Suppressor macrophage treated with lipopolysaccharide for 1 hour (primary cell): ENCODE results near the gene REXO4.

Experiments used
- DNase-seq, 3 donors: peaks; one replicate each; pipeline ENCODE4 v3.0.0-alpha.2; 2020 to 2022

The REXO4 gene

GRCh38 chr9:133366435-133366834 lies 51.4 kb downstream of the REXO4 start:
- DNase-seq: no peak

- DNase-seq: no peak
Measured at GRCh38 chr9:133362359-133363044, 55.3 kb downstream of the REXO4 start.

DNA sequence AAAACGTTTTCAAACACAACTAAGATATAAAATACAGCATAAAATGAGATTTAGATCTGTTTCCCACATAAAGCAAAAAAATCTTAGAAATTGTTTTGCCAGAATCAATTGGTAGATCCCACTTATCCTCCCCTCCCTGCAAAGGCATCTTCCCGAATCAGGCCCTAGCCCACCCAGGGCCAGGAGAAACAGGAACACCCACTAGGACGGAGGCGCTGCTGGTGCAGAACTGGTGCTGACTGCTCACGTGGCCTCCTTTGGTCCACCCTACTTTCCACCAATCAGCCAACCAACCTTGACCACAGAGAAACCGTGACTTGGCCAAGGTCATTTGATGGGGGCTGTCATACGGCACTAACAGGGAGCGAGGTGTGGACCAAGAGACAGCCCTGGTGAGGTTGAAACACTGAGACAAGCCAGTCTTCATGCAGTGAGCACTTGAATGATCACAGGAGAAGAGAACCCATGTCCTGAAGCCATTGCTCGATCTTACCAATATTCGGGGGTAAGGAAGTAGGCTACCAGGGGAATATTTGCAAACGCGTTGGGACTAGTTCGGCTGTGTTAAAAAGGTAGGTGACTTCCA lies 56.2 kb downstream of the REXO4 start:
- no peak for DNase-seq

GRCh38 chr9:133360400-133361393 lies 57.1 kb downstream of the REXO4 start:
- DNase-seq: no peak

DNA sequence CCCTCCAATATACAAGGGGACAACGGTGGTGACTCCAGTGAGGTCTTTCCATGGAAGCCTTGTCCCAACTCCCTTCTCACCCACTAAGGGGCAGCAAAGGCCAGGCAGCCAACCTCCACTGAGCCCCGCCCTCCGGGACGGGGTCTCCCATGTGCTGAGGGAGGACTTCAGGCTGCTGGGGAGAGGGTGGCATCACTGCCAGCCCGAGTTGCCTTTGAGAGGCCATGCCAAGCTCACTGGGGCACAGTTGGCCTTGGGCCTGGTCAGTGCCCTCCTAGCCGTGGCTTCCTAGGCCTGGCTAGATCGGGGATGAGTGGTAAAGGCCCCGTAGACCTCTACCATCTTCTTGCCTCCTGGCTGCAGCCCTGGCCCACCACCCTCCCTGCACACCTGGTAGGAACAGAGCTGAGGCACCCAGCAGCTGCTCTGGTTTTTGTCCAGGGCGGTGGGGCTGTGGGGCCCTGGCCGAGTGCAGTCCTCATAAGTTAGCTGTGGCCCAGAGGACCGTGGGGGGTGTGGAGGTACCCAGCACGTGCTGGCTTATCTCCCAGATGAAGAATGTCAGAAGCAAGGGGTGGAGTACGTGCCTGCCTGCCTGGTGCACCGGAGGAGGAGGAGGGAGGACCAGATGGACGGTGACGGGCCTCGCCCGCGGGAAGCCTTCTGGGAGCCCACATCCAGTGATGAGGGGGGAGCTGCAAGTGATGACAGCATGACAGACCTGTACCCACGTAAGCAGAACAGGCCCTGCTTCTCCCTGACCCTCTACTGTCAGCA lies 58.2 kb downstream of the REXO4 start:
- no peak for DNase-seq

GRCh38 chr9:133357656-133358055 lies 60.2 kb downstream of the REXO4 start:
- no peak for DNase-seq

- peak; percentile 89 to 97 (median 96) for DNase-seq
Measured at GRCh38 chr9:133356391-133357091, 61.3 kb downstream of the REXO4 start, which contains the start of the genes SURF1 and SURF2. Gene SURF1, minus strand, starts transcription at chr9:133356487. Its CDS starts 34 bp downstream, at chr9:133356453. Gene SURF2, plus strand, starts transcription at chr9:133356550. Its CDS starts 43 bp downstream, at chr9:133356593.
